ENCODE data around the gene G3BP1.

DNA sequence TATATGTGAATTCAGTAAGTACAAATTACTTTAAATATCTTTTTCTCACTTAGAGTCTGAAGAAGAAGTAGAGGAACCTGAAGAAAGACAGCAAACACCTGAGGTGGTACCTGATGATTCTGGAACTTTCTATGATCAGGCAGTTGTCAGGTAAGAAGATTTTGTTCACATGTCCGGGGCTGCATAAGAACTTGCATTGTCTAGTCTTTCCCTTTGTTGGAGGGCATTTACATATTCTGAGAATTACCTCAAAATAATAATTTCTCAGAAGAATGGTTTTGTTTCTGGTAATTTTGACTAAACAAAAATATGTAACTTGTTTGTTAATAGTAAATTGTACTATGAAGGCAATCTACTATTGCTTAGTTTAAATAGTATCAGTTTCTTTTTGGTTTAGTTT, 23.7 kb downstream of the G3BP1 start:
- no peak for TF ChIP-seq GABPA (IDR thresholded peaks at IDR 0.05; ENCODE audit: low read depth)
- no peak for TF ChIP-seq POLR2AphosphoS5 (IDR thresholded peaks at IDR 0.05; ENCODE audit: low read depth)
- TF ChIP-seq, protein P1, sequence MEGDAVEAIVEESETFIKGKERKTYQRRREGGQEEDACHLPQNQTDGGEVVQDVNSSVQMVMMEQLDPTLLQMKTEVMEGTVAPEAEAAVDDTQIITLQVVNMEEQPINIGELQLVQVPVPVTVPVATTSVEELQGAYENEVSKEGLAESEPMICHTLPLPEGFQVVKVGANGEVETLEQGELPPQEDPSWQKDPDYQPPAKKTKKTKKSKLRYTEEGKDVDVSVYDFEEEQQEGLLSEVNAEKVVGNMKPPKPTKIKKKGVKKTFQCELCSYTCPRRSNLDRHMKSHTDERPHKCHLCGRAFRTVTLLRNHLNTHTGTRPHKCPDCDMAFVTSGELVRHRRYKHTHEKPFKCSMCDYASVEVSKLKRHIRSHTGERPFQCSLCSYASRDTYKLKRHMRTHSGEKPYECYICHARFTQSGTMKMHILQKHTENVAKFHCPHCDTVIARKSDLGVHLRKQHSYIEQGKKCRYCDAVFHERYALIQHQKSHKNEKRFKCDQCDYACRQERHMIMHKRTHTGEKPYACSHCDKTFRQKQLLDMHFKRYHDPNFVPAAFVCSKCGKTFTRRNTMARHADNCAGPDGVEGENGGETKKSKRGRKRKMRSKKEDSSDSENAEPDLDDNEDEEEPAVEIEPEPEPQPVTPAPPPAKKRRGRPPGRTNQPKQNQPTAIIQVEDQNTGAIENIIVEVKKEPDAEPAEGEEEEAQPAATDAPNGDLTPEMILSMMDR (IDR thresholded peaks at IDR 0.05; ENCODE audit: insufficient read depth, low read length), result no peak
